Endothelial cell (in vitro differentiated cells): Measurements from ENCODE around the gene DCLK1. TPM values are rescaled to one million over a fixed set of nuclear protein-coding genes. Genes with fewer than 3 reads are reported as not detected.

ENCODE experiments used
- DNase-seq: peaks from one replicate; pipeline ENCODE4 v3.0.0; 2021; ENCODE audit warnings: low spot score
- H3K27ac Mint-ChIP-seq: one replicate; pipeline ENCODE4 v1.8.0; 2021; ENCODE audit warnings: mixed read lengths, inconsistent platforms; ENCODE audit not compliant: unreplicated experiment
- H3K27me3 Mint-ChIP-seq: one replicate; pipeline ENCODE4 v1.8.0; 2021; ENCODE audit warnings: mild to moderate bottlenecking, moderate library complexity, mixed read lengths, inconsistent platforms; ENCODE audit not compliant: unreplicated experiment
- H3K36me3 Mint-ChIP-seq: one replicate; pipeline ENCODE4 v1.8.0; 2021; ENCODE audit warnings: mild to moderate bottlenecking, low read depth, mixed read lengths, inconsistent platforms; ENCODE audit not compliant: unreplicated experiment
- H3K4me1 Mint-ChIP-seq: one replicate; pipeline ENCODE4 v1.8.0; 2021; ENCODE audit warnings: mild to moderate bottlenecking, mixed read lengths, inconsistent platforms; ENCODE audit not compliant: unreplicated experiment
- H3K4me3 Mint-ChIP-seq: one replicate; pipeline ENCODE4 v1.8.0; 2021; ENCODE audit warnings: mild to moderate bottlenecking, mixed read lengths, inconsistent platforms; ENCODE audit not compliant: unreplicated experiment
- H3K9me3 Mint-ChIP-seq: one replicate; pipeline ENCODE4 v1.8.0; 2021; ENCODE audit warnings: mixed read lengths, inconsistent platforms; ENCODE audit not compliant: unreplicated experiment
- total RNA-seq: library from RNA; stranded (reverse); fragmentation: NEBNext Ultra II Directional; extraction: Animal tissue kit (Norgen Biotek cat#: 25700); gene quantifications from one replicate; pipeline ENCODE4 v1.2.1, GENCODE V29; 2021; ENCODE audit not compliant: unreplicated experiment
- TF ChIP-seq, protein P1 (sequence below): fragments of 200-600 bp; sonication (generic); IDR thresholded peaks from one replicate; pipeline ENCODE4 v1.5.0; 2021; ENCODE audit warnings: antibody characterized with exemption; ENCODE audit not compliant: unreplicated experiment

The DCLK1 gene
- total RNA-seq, 1 donor from 2014 or later: 1.6 TPM

DNA sequence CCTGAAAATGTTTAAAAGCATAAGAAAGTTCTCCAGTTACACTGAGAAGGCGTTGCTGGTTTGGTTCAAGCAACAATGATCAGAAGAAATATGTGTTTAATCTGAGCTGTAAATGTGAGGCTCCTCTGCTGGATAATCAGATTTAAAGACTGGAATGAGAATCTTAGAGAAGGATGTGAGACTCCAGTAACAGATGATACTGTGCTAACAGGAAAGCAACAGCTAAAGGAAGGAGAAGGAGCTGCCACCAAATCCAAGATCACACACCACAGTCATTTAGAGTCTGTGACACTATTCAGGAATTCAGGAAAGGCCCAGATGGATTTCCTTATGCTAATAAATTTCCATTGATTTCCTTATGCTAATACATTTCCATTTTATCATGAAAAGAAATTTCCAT is 16.9 kb downstream of the DCLK1 start:
- TF ChIP-seq, protein P1, sequence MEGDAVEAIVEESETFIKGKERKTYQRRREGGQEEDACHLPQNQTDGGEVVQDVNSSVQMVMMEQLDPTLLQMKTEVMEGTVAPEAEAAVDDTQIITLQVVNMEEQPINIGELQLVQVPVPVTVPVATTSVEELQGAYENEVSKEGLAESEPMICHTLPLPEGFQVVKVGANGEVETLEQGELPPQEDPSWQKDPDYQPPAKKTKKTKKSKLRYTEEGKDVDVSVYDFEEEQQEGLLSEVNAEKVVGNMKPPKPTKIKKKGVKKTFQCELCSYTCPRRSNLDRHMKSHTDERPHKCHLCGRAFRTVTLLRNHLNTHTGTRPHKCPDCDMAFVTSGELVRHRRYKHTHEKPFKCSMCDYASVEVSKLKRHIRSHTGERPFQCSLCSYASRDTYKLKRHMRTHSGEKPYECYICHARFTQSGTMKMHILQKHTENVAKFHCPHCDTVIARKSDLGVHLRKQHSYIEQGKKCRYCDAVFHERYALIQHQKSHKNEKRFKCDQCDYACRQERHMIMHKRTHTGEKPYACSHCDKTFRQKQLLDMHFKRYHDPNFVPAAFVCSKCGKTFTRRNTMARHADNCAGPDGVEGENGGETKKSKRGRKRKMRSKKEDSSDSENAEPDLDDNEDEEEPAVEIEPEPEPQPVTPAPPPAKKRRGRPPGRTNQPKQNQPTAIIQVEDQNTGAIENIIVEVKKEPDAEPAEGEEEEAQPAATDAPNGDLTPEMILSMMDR: no peak
- peaks cover 1% of the 10 kb centered on the region for H3K27me3 Mint-ChIP-seq
- no peak for DNase-seq
- no peak overlapping the region for H3K4me3 Mint-ChIP-seq
- H3K4me1 Mint-ChIP-seq: peaks cover 2% of the 10 kb centered on the region
- H3K9me3 Mint-ChIP-seq: no peaks in the 10 kb centered on the region
- H3K36me3 Mint-ChIP-seq: no peaks in the 10 kb centered on the region
- no peak overlapping the region for H3K27ac Mint-ChIP-seq

DNA sequence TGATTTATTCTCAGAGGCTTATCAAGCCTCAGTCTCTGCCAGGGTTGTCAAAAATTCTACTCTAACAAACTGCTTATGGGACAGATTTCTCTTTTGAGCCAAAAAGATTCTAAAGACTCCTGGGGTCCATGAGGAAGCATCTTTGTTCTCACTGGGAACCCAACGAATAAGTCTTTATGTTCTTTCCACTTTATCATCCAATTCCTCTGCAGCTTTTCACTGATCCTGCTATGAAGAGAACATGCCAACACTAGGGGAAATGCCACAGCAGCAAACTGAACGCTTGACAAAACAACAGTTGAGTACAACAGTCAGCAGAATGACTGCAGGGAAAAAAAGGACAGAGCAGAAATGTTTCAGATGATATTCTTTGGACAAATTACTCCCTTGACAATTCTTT is 22.2 kb downstream of the DCLK1 start:
- Mint-ChIP-seq H3K9me3 (no peaks in the 10 kb centered on the region), H3K36me3 (no peaks in the 10 kb centered on the region), H3K27ac (no peak overlapping the region), H3K27me3 (no peaks in the 10 kb centered on the region), H3K4me3 (no peak overlapping the region), H3K4me1 (no peaks in the 10 kb centered on the region)
- TF ChIP-seq, protein P1: no peak
- DNase-seq: no peak

DNA sequence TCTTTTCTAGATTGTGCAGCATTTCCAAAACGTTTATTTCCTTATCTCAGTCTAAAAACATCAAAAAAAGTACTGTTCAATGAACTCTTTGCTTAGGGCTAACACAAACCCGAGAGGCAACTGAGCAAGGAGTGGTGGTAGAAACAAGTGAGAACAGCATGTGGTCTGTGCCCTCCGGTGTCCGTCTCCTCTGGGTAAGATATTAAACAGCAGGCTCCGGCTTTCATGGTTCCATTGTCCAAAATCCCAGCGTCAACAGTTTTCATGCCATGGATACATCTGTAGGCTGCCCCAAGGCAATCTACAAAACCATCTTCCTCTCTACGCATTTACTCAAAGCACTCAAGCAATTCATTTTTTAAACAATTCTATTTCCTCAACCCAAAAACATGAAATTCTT is 22.8 kb downstream of the DCLK1 start:
- no peaks in the 10 kb centered on the region for H3K27me3 Mint-ChIP-seq
- H3K36me3 Mint-ChIP-seq: no peaks in the 10 kb centered on the region
- TF ChIP-seq, protein P1: no peak
- no peak for DNase-seq
- no peak overlapping the region for H3K27ac Mint-ChIP-seq
- H3K4me3 Mint-ChIP-seq: no peak overlapping the region
- no peaks in the 10 kb centered on the region for H3K9me3 Mint-ChIP-seq
- no peaks in the 10 kb centered on the region for H3K4me1 Mint-ChIP-seq

DNA sequence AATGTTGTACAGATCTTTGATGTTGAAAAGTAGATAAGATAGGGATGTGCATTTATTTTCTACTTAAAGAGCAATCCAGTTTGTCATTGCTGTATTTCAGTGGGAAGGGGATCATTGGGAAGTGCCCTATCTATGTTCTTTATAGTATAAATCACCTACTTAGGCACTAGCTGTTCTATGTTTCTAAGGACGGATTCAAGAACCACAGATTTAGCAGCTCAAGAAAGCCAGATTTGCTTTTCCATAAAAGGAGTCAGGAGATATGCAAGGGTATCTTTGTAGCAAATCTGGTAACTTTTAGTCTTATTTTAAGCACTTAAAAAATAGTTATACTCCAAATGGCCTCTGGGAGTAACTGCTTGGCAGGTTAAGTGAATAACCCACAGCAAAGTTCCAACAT is 23.7 kb downstream of the DCLK1 start:
- TF ChIP-seq, protein P1: no peak
- Mint-ChIP-seq H3K36me3 (no peaks in the 10 kb centered on the region), H3K4me3 (no peak overlapping the region), H3K27me3 (no peaks in the 10 kb centered on the region), H3K27ac (no peak overlapping the region), H3K9me3 (no peaks in the 10 kb centered on the region), H3K4me1 (no peaks in the 10 kb centered on the region)
- DNase-seq: no peak

DNA sequence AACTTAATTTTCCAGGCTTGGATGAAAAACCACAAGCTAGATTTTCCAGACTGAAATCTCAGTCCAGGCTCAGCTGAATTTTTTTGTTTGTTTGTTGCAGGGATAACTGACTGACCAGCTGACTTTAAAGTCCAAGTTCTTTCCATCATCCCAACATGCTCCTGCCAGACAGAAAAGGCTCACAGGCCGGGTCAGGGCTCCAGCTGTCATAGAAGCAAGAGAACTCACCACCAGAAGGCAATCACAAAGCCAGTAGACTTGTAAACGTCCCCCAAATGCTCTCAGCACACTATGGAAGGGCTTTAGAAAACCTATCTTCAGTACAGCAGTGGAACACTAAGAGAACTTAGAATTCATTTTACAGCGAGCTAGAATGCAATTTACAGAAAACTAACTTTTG is 25.5 kb downstream of the DCLK1 start:
- Mint-ChIP-seq H3K9me3 (no peaks in the 10 kb centered on the region), H3K27me3 (no peaks in the 10 kb centered on the region), H3K4me3 (no peak overlapping the region), H3K36me3 (no peaks in the 10 kb centered on the region), H3K4me1 (no peaks in the 10 kb centered on the region), H3K27ac (no peak overlapping the region)
- no peak for DNase-seq
- TF ChIP-seq, protein P1: no peak
